Measurements from ENCODE around the gene GUCY1B1.
"Not testable (repeated sequence)": the region's sequence is repeated elsewhere in the genome, so short reads cannot be mapped to it uniquely, and the experiment has no call there.

The GUCY1B1 gene

GRCh38 chr4:155762334-155762733, 3.5 kb downstream of the GUCY1B1 start:
- no peak for DNase-seq

DNA sequence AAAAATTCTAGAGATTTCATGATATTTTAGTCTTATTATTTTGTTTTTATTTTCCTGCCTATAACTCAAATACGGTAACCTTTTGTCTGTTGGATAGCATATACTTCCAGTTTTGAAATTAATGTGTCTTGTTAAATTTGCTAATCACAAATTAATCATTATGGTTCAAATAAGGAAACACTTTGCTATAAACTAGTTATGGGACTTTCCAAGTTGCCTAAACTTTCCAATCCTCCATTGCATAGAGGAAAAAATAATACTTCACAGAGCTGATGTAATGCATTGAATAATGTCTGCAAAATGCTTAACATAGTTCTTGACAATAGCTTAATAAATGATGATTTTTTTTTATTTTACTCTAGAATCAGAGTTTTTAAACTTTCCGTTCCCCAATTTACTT, 4.7 kb downstream of the GUCY1B1 start:
- DNase-seq = no peak

- no peak for DNase-seq
These were observed 6.3 kb downstream of the GUCY1B1 start for GRCh38 chr4:155765149-155765548.

GRCh38 chr4:155766622-155767021, 7.8 kb downstream of the GUCY1B1 start:
- DNase-seq = no peak

DNA sequence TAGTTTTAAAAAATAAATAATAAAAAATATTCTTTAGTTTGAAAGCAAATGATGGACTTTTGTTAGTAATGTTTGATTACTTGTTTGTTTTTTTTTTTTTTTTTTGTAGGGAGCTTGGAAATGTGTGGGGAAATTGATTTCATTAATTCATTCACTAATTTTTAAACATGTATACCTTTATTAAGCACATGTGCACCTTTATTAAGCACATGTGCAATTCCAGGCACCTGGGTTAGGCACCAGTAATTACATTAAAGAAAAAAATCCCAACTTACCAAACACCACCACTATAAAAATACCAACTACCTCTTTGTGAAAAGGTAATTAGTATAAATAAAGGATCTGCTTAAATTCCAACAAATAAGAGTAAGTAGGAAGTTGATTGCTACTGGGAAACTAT, 9.5 kb downstream of the GUCY1B1 start:
- no peak for DNase-seq

- DNase-seq = no peak
These were observed 10.3 kb downstream of the GUCY1B1 start for GRCh38 chr4:155769090-155769489.

DNA sequence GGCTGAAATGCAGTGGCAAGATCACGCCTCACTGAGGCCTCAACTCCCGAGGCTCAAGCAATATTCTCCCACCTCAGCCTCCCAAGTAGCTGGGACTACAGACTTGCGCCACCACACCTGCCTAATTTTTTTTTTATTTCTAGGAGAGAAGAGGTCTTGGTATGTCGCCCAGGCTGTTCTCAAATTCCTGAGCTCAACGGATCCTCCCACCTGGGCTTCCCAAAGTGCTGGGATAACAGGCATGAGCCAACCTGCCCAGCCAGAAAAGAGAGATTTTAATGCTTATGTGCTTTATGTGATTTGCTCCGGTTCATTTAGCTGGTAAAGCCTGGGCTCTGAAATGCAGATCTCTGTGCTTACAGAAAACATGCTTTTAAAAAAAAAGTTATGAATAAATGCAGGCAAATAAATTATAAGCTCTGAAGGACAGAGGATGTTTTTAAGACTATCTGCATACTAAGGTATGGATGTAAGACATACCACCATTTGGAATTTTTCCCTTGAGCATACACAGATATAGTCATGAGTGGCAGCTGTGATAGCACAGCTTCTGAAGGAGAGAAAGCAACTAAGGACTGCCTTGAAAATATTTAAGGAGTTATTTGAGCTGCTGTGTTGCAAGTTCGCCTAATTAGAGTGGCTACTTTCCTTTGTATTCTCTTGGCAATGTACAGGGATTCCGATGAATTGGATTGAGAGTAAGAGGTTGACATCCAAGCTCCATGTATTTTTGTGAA, 13.8 kb downstream of the GUCY1B1 start:
- DNase-seq = no peak

GRCh38 chr4:155773196-155773800, 14.5 kb downstream of the GUCY1B1 start:
- no peak for DNase-seq

GRCh38 chr4:155774033-155774432, 15.2 kb downstream of the GUCY1B1 start:
- no peak for DNase-seq

DNA sequence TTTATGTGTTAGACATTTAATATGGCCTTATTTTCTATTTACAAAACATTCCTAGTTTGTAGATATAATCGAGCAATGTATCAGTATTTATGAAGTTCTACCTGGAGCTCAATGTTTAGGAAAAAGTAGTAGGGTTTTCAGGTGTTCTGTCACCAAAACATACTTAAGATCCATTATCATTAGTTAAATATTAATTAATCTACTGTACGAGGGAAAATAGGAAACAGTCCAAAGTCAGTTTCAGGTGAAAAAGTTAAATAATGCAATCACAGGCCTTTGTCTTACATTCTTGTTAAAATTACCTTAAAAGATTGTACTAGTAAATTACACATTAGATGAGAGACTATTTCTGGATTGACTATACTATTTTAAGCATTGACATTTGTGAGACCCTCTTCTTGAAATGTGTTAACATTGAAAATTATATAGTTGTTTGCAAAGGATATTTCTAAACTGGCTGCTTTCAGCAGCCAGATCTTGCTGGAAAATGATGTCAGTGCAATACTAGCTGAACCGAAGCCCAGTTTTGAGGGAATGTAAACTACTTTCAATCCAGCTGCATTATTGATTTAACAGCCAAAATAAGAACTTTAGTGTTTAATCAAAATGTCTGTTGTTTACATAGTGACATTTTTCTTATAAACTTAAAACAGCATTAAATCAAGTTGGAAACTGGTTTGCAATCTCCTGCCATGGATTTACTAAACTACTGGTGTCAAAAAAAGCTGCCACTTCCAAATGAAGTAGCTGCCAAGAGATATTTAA, 19.3 kb downstream of the GUCY1B1 start:
- DNase-seq = no peak

DNA sequence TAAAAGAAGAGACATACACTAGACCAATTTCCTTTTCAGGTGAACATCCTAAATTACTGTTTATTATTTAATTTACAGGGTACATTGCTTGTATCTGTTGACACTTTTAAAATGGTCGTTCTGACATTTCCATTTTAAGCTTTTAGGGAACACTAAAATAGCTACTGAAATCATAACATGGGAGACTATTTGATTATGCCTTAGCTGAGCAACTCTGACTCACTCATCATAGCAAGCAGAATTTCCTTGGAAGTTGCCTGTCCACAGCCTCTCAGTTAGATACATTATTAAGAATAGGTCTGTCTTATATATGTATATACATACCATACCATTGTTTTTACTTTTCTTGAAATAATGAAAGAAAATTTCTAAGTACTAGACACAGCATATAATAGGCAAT, 22.0 kb downstream of the GUCY1B1 start:
- no peak for DNase-seq

- no peak for DNase-seq
These were observed 22.5 kb downstream of the GUCY1B1 start for GRCh38 chr4:155781249-155781831.

GRCh38 chr4:155784637-155785036, 25.8 kb downstream of the GUCY1B1 start:
- no peak for DNase-seq

DNA sequence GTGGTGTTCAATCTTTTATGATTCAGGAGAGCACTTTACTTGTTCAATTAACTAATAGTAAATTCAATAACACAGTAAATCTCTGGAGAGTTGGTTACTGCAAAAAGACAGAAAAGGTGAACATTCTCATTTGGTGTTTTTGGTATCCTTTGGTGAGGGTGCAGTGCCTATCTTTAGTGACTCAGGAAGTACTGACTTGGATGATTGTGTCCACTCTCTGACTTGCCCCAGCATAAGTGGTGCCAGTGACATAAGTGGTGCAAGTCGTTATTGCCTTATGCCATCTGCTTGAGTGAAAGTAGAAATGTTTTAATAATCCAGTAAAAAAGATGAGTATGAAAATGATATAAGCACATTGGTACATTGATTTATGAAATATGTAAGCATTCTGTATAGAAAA, 27.0 kb downstream of the GUCY1B1 start:
- no peak for DNase-seq

DNA sequence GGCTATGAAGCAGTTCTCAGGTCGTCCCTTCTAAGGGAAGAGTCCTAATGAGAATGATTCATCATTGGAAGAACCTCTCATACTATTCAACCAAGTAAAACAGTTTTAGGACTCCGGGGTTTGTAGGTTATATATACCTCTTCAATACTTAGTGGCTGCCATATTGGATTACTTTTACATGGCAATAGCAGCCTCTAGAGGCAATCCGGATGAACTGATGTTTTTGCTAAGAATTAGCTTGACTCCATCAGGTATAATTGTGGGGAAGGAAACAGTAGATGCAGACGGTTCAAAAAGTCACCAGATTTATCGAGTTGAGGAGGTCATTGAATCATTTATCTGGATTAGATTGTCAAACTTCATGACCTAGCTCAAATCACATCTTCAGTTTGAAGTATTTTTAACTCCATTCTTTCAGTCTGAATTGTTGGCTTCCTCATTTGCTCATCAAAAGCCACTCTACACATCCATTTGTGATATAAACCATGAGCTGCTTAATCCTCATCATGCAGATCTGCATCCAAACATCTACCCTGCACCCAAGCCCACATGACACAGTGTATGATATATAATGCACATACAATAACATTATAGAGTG, 28.4 kb downstream of the GUCY1B1 start:
- peak; percentile 3 for DNase-seq

GRCh38 chr4:155789391-155789790, 30.6 kb downstream of the GUCY1B1 start:
- no peak for DNase-seq

- no peak for DNase-seq
These were observed 31.2 kb downstream of the GUCY1B1 start for GRCh38 chr4:155789982-155790381.

DNA sequence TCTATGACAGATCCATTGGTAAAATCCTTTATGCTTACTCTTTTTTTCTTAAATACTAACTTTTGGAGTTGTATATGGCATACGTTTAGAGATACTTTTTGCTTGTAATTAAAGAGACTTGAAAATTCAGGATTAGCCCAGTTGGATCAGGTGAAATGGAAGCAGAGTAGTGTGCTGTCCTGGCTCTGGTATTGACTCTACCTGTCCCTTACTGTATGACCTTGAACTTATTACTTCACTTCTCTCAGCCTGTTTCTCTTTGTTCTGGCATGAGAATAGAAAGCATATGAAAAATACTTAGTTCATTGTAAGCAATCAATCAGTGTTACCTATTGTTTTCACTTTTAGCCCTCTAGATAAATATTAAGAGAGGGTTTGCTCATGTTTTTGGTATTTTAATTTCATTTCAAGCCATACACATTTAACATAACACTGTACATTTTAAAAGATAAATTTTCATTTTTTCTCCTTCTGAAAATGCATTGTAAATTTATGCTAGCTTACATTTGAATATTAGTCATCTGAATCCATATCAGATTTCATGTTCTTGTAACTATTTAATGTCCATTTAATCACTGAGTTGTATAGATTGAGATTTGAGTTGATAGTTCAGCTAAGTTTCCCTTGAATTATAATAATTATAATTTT, 35.9 kb downstream of the GUCY1B1 start:
- no peak for DNase-seq

DNA sequence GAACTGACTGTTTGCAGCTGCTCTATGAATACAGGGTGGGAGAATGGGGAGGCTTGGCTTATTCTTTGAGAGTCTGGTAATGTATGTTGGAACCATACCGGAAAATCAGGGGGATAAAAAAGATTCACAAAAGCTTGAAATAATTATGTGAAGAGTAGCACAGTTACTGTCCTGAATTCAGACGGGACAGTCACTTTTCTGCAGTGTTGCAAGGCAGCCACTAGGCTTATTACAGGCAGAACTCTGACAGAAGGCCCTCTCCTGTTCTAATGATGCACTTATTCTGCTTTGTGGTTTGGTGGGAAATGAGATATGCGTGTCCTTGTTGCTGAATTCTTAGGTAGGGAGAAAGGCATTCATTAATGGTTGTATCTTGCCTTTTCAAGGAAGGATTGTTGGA, 37.2 kb downstream of the GUCY1B1 start:
- DNase-seq = no peak

- DNase-seq = not testable (repeated sequence)
These were observed 38.8 kb downstream of the GUCY1B1 start for GRCh38 chr4:155797581-155797980.

- no peak for DNase-seq
These were observed 40.4 kb downstream of the GUCY1B1 start for GRCh38 chr4:155799116-155799793.

DNA sequence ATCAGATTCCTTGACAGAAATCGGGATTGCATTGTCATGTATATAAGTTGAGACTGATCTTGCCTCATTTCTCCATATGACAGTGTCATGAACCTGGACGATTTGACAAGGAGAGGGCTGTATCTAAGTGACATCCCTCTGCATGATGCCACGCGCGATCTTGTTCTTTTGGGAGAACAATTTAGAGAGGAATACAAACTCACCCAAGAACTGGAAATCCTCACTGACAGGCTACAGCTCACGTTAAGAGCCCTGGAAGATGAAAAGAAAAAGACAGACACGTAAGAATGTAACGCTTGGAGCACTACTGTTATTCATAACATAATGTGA, 40.9 kb downstream of the GUCY1B1 start:
- no peak for DNase-seq
